Liver (tissue), 9 donors: ENCODE measurements around the gene SERPINA4. TPM values are rescaled to one million over a fixed set of nuclear protein-coding genes. Genes with fewer than 3 reads are reported as not detected.

Experiments
- DNase-seq: peaks from one replicate; pipeline ENCODE4 v3.0.0-alpha.2; 2017; ENCODE audit warnings: low spot score
- H3K27ac ChIP-seq, 2 donors: one replicate each; pipeline ENCODE4 v1.7.0; 2013; ENCODE audit warnings: inconsistent platforms in 2 of 2, low read length in 2 of 2, control low read depth in 1 of 2, low read depth in 1 of 2, mild to moderate bottlenecking in 1 of 2
- H3K27me3 ChIP-seq, 4 donors: one replicate each; pipeline versions ENCODE4 v1.6.1 to v1.7.0; 2013; ENCODE audit warnings: low read length in 3 of 4, inconsistent platforms in 1 of 4, mild to moderate bottlenecking in 1 of 4, moderate library complexity in 1 of 4; ENCODE audit not compliant: control insufficient read depth in 4 of 4, insufficient read depth in 4 of 4
- H3K36me3 ChIP-seq, 4 donors: one replicate each; pipeline versions ENCODE4 v1.6.1 to v1.7.0; 2013; ENCODE audit warnings: low read length in 3 of 4, mild to moderate bottlenecking in 3 of 4, low read depth in 1 of 4, moderate library complexity in 1 of 4; ENCODE audit not compliant: control insufficient read depth in 4 of 4, insufficient read depth in 3 of 4
- H3K4me1 ChIP-seq, 4 donors: one replicate each; pipeline versions ENCODE4 v1.6.1 to v1.7.0; 2013; ENCODE audit warnings: low read length in 3 of 4, mild to moderate bottlenecking in 3 of 4, moderate library complexity in 1 of 4; ENCODE audit not compliant: control insufficient read depth in 4 of 4, insufficient read depth in 4 of 4
- H3K4me3 ChIP-seq, 3 donors: one replicate each; pipeline versions ENCODE4 v1.6.1 to v1.7.0; 2013; ENCODE audit warnings: low read length in 3 of 3, control low read depth in 1 of 3, low read depth in 1 of 3, mild to moderate bottlenecking in 1 of 3
- H3K9ac ChIP-seq, 2 donors: one replicate each; pipeline ENCODE4 v1.7.0; 2013; ENCODE audit warnings: low read length in 2 of 2, mild to moderate bottlenecking in 2 of 2, moderate library complexity in 2 of 2, control low read depth in 1 of 2, low read depth in 1 of 2
- H3K9me3 ChIP-seq, 4 donors: one replicate each; pipeline versions ENCODE4 v1.6.1 to v1.7.0; 2013; ENCODE audit warnings: low read length in 3 of 4; ENCODE audit not compliant: control insufficient read depth in 4 of 4
- ATF3 ChIP-seq: IDR thresholded peaks from 2 replicates; pipeline ENCODE4 v1.6.1; 2016; ENCODE audit warnings: antibody characterized with exemption
- EGR1 ChIP-seq, 2 donors: IDR thresholded peaks; 2 replicates each; pipeline ENCODE4 v1.6.1; 2016 to 2018; ENCODE audit warnings: antibody characterized with exemption in 2 of 2, low read depth in 2 of 2
- FOXA1 ChIP-seq: IDR thresholded peaks from 2 replicates; pipeline ENCODE4 v1.6.1; 2016; ENCODE audit warnings: antibody characterized with exemption
- GABPA ChIP-seq, 2 donors: IDR thresholded peaks in 1 of 2; conservative IDR thresholded peaks in 1 of 2; 2 replicates each; pipeline ENCODE4 v1.6.1; 2016; ENCODE audit warnings: antibody characterized with exemption in 2 of 2, mild to moderate bottlenecking in 1 of 2, moderate library complexity in 1 of 2
- HNF4A ChIP-seq, 2 donors: conservative IDR thresholded peaks; 2 replicates each; pipeline ENCODE4 v1.6.1; 2016; ENCODE audit warnings: antibody characterized with exemption in 2 of 2, mild to moderate bottlenecking in 2 of 2
- HNF4G ChIP-seq: IDR thresholded peaks from 2 replicates; pipeline ENCODE4 v1.6.1; 2016; ENCODE audit warnings: antibody characterized with exemption
- JUND ChIP-seq, 2 donors: IDR thresholded peaks; 2 replicates each; pipeline ENCODE4 v1.6.1; 2016; ENCODE audit warnings: antibody characterized with exemption in 2 of 2
- MAX ChIP-seq: IDR thresholded peaks from 2 replicates; pipeline ENCODE4 v1.6.1; 2016; ENCODE audit warnings: antibody characterized with exemption
- NR2F2 ChIP-seq: IDR thresholded peaks from 2 replicates; pipeline ENCODE4 v1.6.1; 2016; ENCODE audit warnings: antibody characterized with exemption
- RAD21 ChIP-seq, 2 donors: IDR thresholded peaks; 2 replicates each; pipeline ENCODE4 v1.6.1; 2016; ENCODE audit warnings: antibody characterized with exemption in 2 of 2, mild to moderate bottlenecking in 2 of 2
- RXRA ChIP-seq, 2 donors: IDR thresholded peaks; 2 replicates each; pipeline ENCODE4 v1.6.1; 2017 to 2018; ENCODE audit warnings: antibody characterized with exemption in 2 of 2, mild to moderate bottlenecking in 1 of 2
- SP1 ChIP-seq: IDR thresholded peaks from 2 replicates; pipeline ENCODE4 v1.6.1; 2018; ENCODE audit warnings: antibody characterized with exemption, mild to moderate bottlenecking
- TAF1 ChIP-seq: conservative IDR thresholded peaks from 2 replicates; pipeline ENCODE4 v1.6.1; 2016; ENCODE audit warnings: antibody characterized with exemption, mild to moderate bottlenecking
- YY1 ChIP-seq: IDR thresholded peaks from 2 replicates; pipeline ENCODE4 v1.6.1; 2016; ENCODE audit warnings: antibody characterized with exemption, mild to moderate bottlenecking
- ZBTB33 ChIP-seq: IDR thresholded peaks from 2 replicates; pipeline ENCODE4 v1.6.1; 2016; ENCODE audit warnings: antibody characterized with exemption
- WGBS: extraction: QIAGEN DNeasy Blood & Tissue Kit; methylation state at CpG from one replicate; pipeline ENCODE4 v1.1.7; 2013; 5-methylcytosine and 5-hydroxymethylcytosine counted together
- polyA plus RNA-seq, 2 donors: library from polyadenylated mRNA; stranded (reverse) in 1 of 2; unstranded in 1 of 2; fragments of 200-250 nt in 1 of 2; fragments of >200 nt in 1 of 2; fragmentation: Nextera tagmentation in 1 of 2; extraction: Ambion mirVana in 1 of 2; gene quantifications; one replicate each; pipeline versions ENCODE4 v1.2.1 to v1.2.3, GENCODE V29; 2013 to 2015
- total RNA-seq, 2 donors: library from RNA; depleted of rRNA; stranded (reverse); fragments of >200 nt; gene quantifications; one replicate each; pipeline ENCODE4 v1.2.3, GENCODE V29; 2014
- TF ChIP-seq, protein P1 (sequence below): IDR thresholded peaks from 2 replicates; pipeline ENCODE4 v1.6.1; 2016; ENCODE audit warnings: antibody characterized with exemption, mild to moderate bottlenecking
- TF ChIP-seq, protein P2 (sequence below): fragments of 150-350 bp; IDR thresholded peaks from 2 replicates; pipeline ENCODE4 v1.5.1; 2017; ENCODE audit warnings: improper control_type of control experiment, low read depth, low read length; ENCODE audit not compliant: missing input control
- donor health status: healthy.
- donor health status: healthy.
- donor health status: healthy.
- donor health status: healthy.
- donor health status: healthy.

Gene SERPINA4
- total and polyA plus RNA-seq, 4 donors: 50.5 to 150 (median 74.0) TPM

DNA sequence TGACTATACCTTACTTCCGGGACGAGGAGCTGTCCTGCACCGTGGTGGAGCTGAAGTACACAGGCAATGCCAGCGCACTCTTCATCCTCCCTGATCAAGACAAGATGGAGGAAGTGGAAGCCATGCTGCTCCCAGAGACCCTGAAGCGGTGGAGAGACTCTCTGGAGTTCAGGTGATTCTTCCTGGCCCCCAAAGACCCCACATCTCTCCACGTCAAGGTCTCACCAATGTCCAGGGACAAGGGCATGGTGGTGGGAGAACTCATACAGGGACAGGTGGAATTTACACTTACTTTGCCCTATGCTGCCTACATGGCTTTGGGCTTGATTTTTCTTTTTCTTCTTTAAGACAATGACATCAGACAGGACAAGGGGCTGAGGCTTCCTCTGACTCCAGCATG lies 58.1 kb downstream of the SERPINA4 start:
- Histone ChIP-seq H3K9me3 (no peaks in the 10 kb centered on the region), H3K9ac (no peak overlapping the region), H3K4me3 (no peak overlapping the region), H3K4me1 (peaks cover 0 to 35% (median 8%) of the 10 kb centered on the region in 4 donors), H3K27ac (no peak overlapping the region), H3K27me3 (no peaks in the 10 kb centered on the region), H3K36me3 (peaks cover 8 to 89% (median 71%) of the 10 kb centered on the region in 4 donors)
- 90% methylated on average over 6 of the region's 6 CpGs for WGBS
- no peak for TF ChIP-seq SP1
- TF ChIP-seq TAF1: no peak
- no peak for TF ChIP-seq ATF3
- no peak for TF ChIP-seq GABPA (IDR thresholded peaks at IDR 0.05 in 1 of 2, conservative IDR thresholded peaks at IDR 0.05 in 1 of 2)
- no peak for TF ChIP-seq YY1
- TF ChIP-seq, protein P1, sequence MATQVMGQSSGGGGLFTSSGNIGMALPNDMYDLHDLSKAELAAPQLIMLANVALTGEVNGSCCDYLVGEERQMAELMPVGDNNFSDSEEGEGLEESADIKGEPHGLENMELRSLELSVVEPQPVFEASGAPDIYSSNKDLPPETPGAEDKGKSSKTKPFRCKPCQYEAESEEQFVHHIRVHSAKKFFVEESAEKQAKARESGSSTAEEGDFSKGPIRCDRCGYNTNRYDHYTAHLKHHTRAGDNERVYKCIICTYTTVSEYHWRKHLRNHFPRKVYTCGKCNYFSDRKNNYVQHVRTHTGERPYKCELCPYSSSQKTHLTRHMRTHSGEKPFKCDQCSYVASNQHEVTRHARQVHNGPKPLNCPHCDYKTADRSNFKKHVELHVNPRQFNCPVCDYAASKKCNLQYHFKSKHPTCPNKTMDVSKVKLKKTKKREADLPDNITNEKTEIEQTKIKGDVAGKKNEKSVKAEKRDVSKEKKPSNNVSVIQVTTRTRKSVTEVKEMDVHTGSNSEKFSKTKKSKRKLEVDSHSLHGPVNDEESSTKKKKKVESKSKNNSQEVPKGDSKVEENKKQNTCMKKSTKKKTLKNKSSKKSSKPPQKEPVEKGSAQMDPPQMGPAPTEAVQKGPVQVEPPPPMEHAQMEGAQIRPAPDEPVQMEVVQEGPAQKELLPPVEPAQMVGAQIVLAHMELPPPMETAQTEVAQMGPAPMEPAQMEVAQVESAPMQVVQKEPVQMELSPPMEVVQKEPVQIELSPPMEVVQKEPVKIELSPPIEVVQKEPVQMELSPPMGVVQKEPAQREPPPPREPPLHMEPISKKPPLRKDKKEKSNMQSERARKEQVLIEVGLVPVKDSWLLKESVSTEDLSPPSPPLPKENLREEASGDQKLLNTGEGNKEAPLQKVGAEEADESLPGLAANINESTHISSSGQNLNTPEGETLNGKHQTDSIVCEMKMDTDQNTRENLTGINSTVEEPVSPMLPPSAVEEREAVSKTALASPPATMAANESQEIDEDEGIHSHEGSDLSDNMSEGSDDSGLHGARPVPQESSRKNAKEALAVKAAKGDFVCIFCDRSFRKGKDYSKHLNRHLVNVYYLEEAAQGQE: no peak
- no peak for TF ChIP-seq NR2F2
- no peak for TF ChIP-seq JUND (IDR thresholded peaks at IDR 0.05)
- TF ChIP-seq FOXA1: no peak
- TF ChIP-seq HNF4G: no peak
- TF ChIP-seq MAX: no peak
- no peak for TF ChIP-seq ZBTB33
- TF ChIP-seq EGR1 (IDR thresholded peaks at IDR 0.05; ENCODE audit: low read depth in 2 of 2): no peak
- no peak for TF ChIP-seq RXRA (IDR thresholded peaks at IDR 0.05)
- no peak for TF ChIP-seq RAD21 (IDR thresholded peaks at IDR 0.05)
- TF ChIP-seq, protein P2, sequence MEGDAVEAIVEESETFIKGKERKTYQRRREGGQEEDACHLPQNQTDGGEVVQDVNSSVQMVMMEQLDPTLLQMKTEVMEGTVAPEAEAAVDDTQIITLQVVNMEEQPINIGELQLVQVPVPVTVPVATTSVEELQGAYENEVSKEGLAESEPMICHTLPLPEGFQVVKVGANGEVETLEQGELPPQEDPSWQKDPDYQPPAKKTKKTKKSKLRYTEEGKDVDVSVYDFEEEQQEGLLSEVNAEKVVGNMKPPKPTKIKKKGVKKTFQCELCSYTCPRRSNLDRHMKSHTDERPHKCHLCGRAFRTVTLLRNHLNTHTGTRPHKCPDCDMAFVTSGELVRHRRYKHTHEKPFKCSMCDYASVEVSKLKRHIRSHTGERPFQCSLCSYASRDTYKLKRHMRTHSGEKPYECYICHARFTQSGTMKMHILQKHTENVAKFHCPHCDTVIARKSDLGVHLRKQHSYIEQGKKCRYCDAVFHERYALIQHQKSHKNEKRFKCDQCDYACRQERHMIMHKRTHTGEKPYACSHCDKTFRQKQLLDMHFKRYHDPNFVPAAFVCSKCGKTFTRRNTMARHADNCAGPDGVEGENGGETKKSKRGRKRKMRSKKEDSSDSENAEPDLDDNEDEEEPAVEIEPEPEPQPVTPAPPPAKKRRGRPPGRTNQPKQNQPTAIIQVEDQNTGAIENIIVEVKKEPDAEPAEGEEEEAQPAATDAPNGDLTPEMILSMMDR: no peak
- no peak for TF ChIP-seq HNF4A (conservative IDR thresholded peaks at IDR 0.05)
- DNase-seq: no peak

Other genes with a start within 250 kb of the SERPINA4 start
- gene SERPINA6, start 238.1 kb upstream of the SERPINA4 start, total RNA-seq: 100 to 1,000 TPM; 188 to 330 TPM
- 100 to 1,000 TPM; 327 to 357 TPM for gene SERPINA6, start 238.1 kb upstream of the SERPINA4 start, polyA plus RNA-seq
- gene SERPINA2, start 194.7 kb upstream of the SERPINA4 start, total RNA-seq: not detected
- gene SERPINA2, start 194.7 kb upstream of the SERPINA4 start, polyA plus RNA-seq: not detected
- gene SERPINA1, start 172.8 kb upstream of the SERPINA4 start, total RNA-seq: over 10,000 TPM; 10,220 to 22,719 TPM
- over 10,000 TPM; 28,447 to 47,972 TPM for gene SERPINA1, start 172.8 kb upstream of the SERPINA4 start, polyA plus RNA-seq
- gene SERPINA11, start 108.6 kb upstream of the SERPINA4 start, total RNA-seq: 10 to 100 TPM; 32.6 to 89.4 TPM
- gene SERPINA11, start 108.6 kb upstream of the SERPINA4 start, polyA plus RNA-seq: 100 to 1,000 TPM; 145 to 283 TPM
- not detected for gene SERPINA9, start 85.2 kb upstream of the SERPINA4 start, total RNA-seq
- gene SERPINA9, start 85.2 kb upstream of the SERPINA4 start, polyA plus RNA-seq: not detected
- gene SERPINA12, start 52.0 kb upstream of the SERPINA4 start, total RNA-seq: not detected
- gene SERPINA12, start 52.0 kb upstream of the SERPINA4 start, polyA plus RNA-seq: under 1 TPM in 1 of 2 donors, not detected in 1; 0.28 TPM
- 100 to 1,000 TPM in 1 of 2 donors, 10 to 100 TPM in 1; 45.7 to 250 TPM for gene SERPINA5, start 20.0 kb downstream of the SERPINA4 start, total RNA-seq
- 100 to 1,000 TPM in 1 of 2 donors, 10 to 100 TPM in 1; 37.0 to 122 TPM for gene SERPINA5, start 20.0 kb downstream of the SERPINA4 start, polyA plus RNA-seq
- over 10,000 TPM in 1 of 2 donors, 1,000 to 10,000 TPM in 1; 2,087 to 17,984 TPM for gene SERPINA3, start 50.9 kb downstream of the SERPINA4 start, total RNA-seq
- over 10,000 TPM; 11,518 to 14,500 TPM for gene SERPINA3, start 50.9 kb downstream of the SERPINA4 start, polyA plus RNA-seq
- gene GSC, start 208.7 kb downstream of the SERPINA4 start, total RNA-seq: not detected
- gene GSC, start 208.7 kb downstream of the SERPINA4 start, polyA plus RNA-seq: not detected